IMR-90 (cell line): Measurements from ENCODE around the gene MCM3AP.

Experiments
- CHD1 ChIP-seq: IDR thresholded peaks from 2 replicates; pipeline ENCODE4 v1.6.1; 2012; ENCODE audit warnings: low read depth, low read length, improper control_type of control experiment
- FOS ChIP-seq: fragments of 150-350 bp; IDR thresholded peaks from 2 replicates; pipeline ENCODE4 v1.6.1; 2016; ENCODE audit warnings: low read depth, low read length
- MAZ ChIP-seq: IDR thresholded peaks from 2 replicates; pipeline ENCODE4 v1.6.1; 2012; ENCODE audit warnings: low read depth, mild to moderate bottlenecking, low read length, improper control_type of control experiment, moderate library complexity, borderline replicate concordance
- MXI1 ChIP-seq: IDR thresholded peaks from 2 replicates; pipeline ENCODE4 v1.6.1; 2012; ENCODE audit warnings: low read depth, mild to moderate bottlenecking, low read length, moderate library complexity, borderline replicate concordance
- POLR2A ChIP-seq: IDR thresholded peaks from 2 replicates; pipeline ENCODE4 v1.6.1; 2012; ENCODE audit warnings: mild to moderate bottlenecking, low read depth, low read length
- RAD21 ChIP-seq: IDR thresholded peaks from 2 replicates; pipeline ENCODE4 v1.6.1; 2012; ENCODE audit warnings: low read length, improper control_type of control experiment
- RCOR1 ChIP-seq: IDR thresholded peaks from 2 replicates; pipeline ENCODE4 v1.6.1; 2012; ENCODE audit warnings: mild to moderate bottlenecking, low read length, improper control_type of control experiment; ENCODE audit not compliant: insufficient replicate concordance
- RFX5 ChIP-seq: IDR thresholded peaks from 2 replicates; pipeline ENCODE4 v1.8.0; 2012; ENCODE audit warnings: low read depth, mild to moderate bottlenecking, low read length, moderate library complexity
- SMC3 ChIP-seq: fragments of 150-350 bp; IDR thresholded peaks from 2 replicates; pipeline ENCODE4 v1.6.1; 2016; ENCODE audit warnings: low read depth, mild to moderate bottlenecking, antibody characterized with exemption, low read length, moderate library complexity
- TF ChIP-seq, protein P1 (sequence below): conservative IDR thresholded peaks from 2 replicates; pipeline ENCODE4 v1.5.1; 2012; ENCODE audit warnings: mild to moderate bottlenecking, low read depth, low read length, improper control_type of control experiment
- TF ChIP-seq, protein P2 (sequence below): fragments of 150-350 bp; IDR thresholded peaks from 2 replicates; pipeline ENCODE4 v1.6.1; 2017; ENCODE audit warnings: mild to moderate bottlenecking, antibody characterized with exemption, low read length, low read depth

DNA sequence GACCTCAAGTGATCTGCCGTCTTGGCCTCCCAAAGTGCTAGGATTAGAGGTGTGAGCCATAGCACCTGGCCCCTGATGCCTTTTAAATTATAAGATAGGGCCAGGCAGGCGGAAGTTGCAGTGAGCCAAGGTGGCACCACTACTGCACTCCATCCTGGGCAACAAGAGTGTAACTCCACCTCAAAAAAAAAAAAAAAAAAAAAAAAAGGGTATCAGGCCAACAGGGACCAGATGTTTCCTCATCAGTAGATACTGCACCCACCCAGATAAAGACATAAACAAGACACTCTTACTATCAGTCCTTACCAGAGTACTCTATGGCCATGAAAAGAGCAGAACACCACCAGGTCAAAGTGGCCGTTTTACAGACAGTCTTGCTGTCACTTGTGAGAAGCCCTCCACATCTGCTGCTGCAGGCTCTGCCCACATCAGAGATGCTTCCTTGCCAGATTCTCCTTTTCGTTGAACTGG is 35.0 kb upstream of the MCM3AP start:
- TF ChIP-seq POLR2A: no peak
- TF ChIP-seq, protein P1, sequence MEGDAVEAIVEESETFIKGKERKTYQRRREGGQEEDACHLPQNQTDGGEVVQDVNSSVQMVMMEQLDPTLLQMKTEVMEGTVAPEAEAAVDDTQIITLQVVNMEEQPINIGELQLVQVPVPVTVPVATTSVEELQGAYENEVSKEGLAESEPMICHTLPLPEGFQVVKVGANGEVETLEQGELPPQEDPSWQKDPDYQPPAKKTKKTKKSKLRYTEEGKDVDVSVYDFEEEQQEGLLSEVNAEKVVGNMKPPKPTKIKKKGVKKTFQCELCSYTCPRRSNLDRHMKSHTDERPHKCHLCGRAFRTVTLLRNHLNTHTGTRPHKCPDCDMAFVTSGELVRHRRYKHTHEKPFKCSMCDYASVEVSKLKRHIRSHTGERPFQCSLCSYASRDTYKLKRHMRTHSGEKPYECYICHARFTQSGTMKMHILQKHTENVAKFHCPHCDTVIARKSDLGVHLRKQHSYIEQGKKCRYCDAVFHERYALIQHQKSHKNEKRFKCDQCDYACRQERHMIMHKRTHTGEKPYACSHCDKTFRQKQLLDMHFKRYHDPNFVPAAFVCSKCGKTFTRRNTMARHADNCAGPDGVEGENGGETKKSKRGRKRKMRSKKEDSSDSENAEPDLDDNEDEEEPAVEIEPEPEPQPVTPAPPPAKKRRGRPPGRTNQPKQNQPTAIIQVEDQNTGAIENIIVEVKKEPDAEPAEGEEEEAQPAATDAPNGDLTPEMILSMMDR: no peak
- TF ChIP-seq RFX5: no peak
- no peak for TF ChIP-seq FOS
- TF ChIP-seq RAD21: no peak
- no peak for TF ChIP-seq MAZ
- TF ChIP-seq SMC3: no peak
- no peak for TF ChIP-seq RCOR1
- no peak for TF ChIP-seq MXI1
- no peak for TF ChIP-seq CHD1
- TF ChIP-seq, protein P2, sequence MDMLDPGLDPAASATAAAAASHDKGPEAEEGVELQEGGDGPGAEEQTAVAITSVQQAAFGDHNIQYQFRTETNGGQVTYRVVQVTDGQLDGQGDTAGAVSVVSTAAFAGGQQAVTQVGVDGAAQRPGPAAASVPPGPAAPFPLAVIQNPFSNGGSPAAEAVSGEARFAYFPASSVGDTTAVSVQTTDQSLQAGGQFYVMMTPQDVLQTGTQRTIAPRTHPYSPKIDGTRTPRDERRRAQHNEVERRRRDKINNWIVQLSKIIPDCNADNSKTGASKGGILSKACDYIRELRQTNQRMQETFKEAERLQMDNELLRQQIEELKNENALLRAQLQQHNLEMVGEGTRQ: no peak
